CD14-positive monocyte (primary cell): ENCODE data around the gene LGALS1. TPM values are rescaled to one million over a fixed set of nuclear protein-coding genes. Genes with fewer than 3 reads are reported as not detected.

ENCODE experiments used
- DNase-seq, 3 donors: peaks; one replicate each; pipeline ENCODE4 v3.0.0-alpha.2; 2011 to 2022
- H2AFZ ChIP-seq: 2 replicates; pipeline ENCODE4 v1.6.0; 2012; ENCODE audit warnings: mild to moderate bottlenecking, low read depth, low read length, inconsistent platforms; ENCODE audit not compliant: insufficient read depth, poor library complexity, severe bottlenecking
- H3K27ac ChIP-seq, 2 donors: 1 replicate in 1 of 2; 2 replicates in 1 of 2; pipeline ENCODE4 v1.5.1; 2012 to 2013; ENCODE audit warnings: low read length in 2 of 2, control low read depth in 1 of 2, inconsistent platforms in 1 of 2, low read depth in 1 of 2, mild to moderate bottlenecking in 1 of 2
- H3K27me3 ChIP-seq, 2 donors: one replicate each; pipeline versions ENCODE4 v1.6.0 to v1.6.1; 2011 to 2013; ENCODE audit warnings: low read length in 2 of 2; ENCODE audit not compliant: control insufficient read depth in 2 of 2, insufficient read depth in 2 of 2
- H3K36me3 ChIP-seq, 2 donors: replicated peaks in 1 of 2; 1 replicate in 1 of 2; 2 replicates in 1 of 2; pipeline versions ENCODE4 v1.5.1 to v1.6.1; 2012 to 2013; ENCODE audit warnings: low read length in 2 of 2, control low read depth in 1 of 2, inconsistent platforms in 1 of 2, mild to moderate bottlenecking in 1 of 2; ENCODE audit not compliant: insufficient read depth in 2 of 2, control insufficient read depth in 1 of 2
- H3K4me1 ChIP-seq, 2 donors: 1 replicate in 1 of 2; 2 replicates in 1 of 2; pipeline versions ENCODE4 v1.5.1 to v1.6.1; 2012 to 2013; ENCODE audit warnings: low read length in 2 of 2, control low read depth in 1 of 2, inconsistent platforms in 1 of 2, mild to moderate bottlenecking in 1 of 2, moderate library complexity in 1 of 2; ENCODE audit not compliant: insufficient read depth in 2 of 2, control insufficient read depth in 1 of 2
- H3K4me2 ChIP-seq: replicated peaks from 2 replicates; pipeline ENCODE3; 2012; ENCODE audit warnings: low read length, moderate library complexity, mild to moderate bottlenecking; ENCODE audit not compliant: poor library complexity, severe bottlenecking; ENCODE audit errors: extremely low read depth
- H3K4me3 ChIP-seq, 3 experiments: fragments of 200-600 bp in 1 of 3; sonication (generic) in 1 of 3; replicated peaks in 1 of 3; 1 replicate in 2 of 3; 2 replicates in 1 of 3; pipeline ENCODE4 v1.5.1; 2011 to 2013; ENCODE audit warnings: low read length in 3 of 3, mild to moderate bottlenecking in 3 of 3, control low read depth in 2 of 3, low read depth in 2 of 3, inconsistent platforms in 1 of 3, moderate library complexity in 1 of 3
- H3K79me2 ChIP-seq: 2 replicates; pipeline ENCODE4 v1.6.0; 2012; ENCODE audit warnings: mild to moderate bottlenecking, control low read depth, inconsistent platforms, low read length, moderate library complexity; ENCODE audit not compliant: insufficient read depth
- H3K9ac ChIP-seq: 2 replicates; pipeline ENCODE4 v1.6.0; 2017; ENCODE audit warnings: low read length, mild to moderate bottlenecking; ENCODE audit not compliant: insufficient read depth, poor library complexity, severe bottlenecking
- H3K9me3 ChIP-seq, 2 donors: replicated peaks in 1 of 2; 1 replicate in 1 of 2; 2 replicates in 1 of 2; pipeline versions ENCODE4 v1.5.1 to v1.6.1; 2012 to 2013; ENCODE audit warnings: low read length in 2 of 2, control low read depth in 1 of 2; ENCODE audit not compliant: control insufficient read depth in 1 of 2, insufficient read depth in 1 of 2
- H4K20me1 ChIP-seq: 2 replicates; pipeline ENCODE4 v1.6.0; 2012; ENCODE audit warnings: mild to moderate bottlenecking, low read length, control low read depth, moderate library complexity; ENCODE audit not compliant: insufficient read depth
- H3K27ac Mint-ChIP-seq, 7 donors: one replicate each; pipeline ENCODE4 v1.8.0; 2020; ENCODE audit warnings: mild to moderate bottlenecking in 7 of 7, mixed read lengths in 7 of 7, moderate library complexity in 6 of 7, inconsistent platforms in 2 of 7
- H3K27me3 Mint-ChIP-seq, 3 donors: one replicate each; pipeline ENCODE4 v1.8.0; 2021 to 2022; ENCODE audit warnings: low read depth in 3 of 3, mild to moderate bottlenecking in 3 of 3, mixed read lengths in 3 of 3, moderate library complexity in 3 of 3, inconsistent platforms in 1 of 3
- H3K36me3 Mint-ChIP-seq, 2 donors: one replicate each; pipeline ENCODE4 v1.8.0; 2020; ENCODE audit warnings: mixed read lengths in 2 of 2, inconsistent platforms in 1 of 2, mild to moderate bottlenecking in 1 of 2
- H3K4me1 Mint-ChIP-seq: one replicate; pipeline ENCODE4 v1.8.0; 2020; ENCODE audit warnings: mild to moderate bottlenecking, mixed read lengths
- H3K4me3 Mint-ChIP-seq, 2 donors: one replicate each; pipeline ENCODE4 v1.8.0; 2020; ENCODE audit warnings: mild to moderate bottlenecking in 2 of 2, mixed read lengths in 2 of 2, moderate library complexity in 1 of 2
- H3K9me3 Mint-ChIP-seq, 7 donors: one replicate each; pipeline ENCODE4 v1.8.0; 2020 to 2022; ENCODE audit warnings: mixed read lengths in 7 of 7, mild to moderate bottlenecking in 6 of 7, moderate library complexity in 6 of 7, inconsistent platforms in 2 of 7
- CTCF ChIP-seq: fragments of 200-600 bp; IDR thresholded peaks from one replicate; pipeline ENCODE4 v1.8.0; 2022; ENCODE audit warnings: antibody characterized with exemption, mild to moderate bottlenecking
- WGBS: methylation state at CpG from one replicate; pipeline ENCODE4 v1.1.5; 2013; ENCODE audit warnings: missing lambda C conversion rate; ENCODE audit not compliant: insufficient coverage; 5-methylcytosine and 5-hydroxymethylcytosine counted together
- intact Hi-C, 2 donors: fragments of 100-400 bp; cut with micrococcal nuclease; formaldehyde crosslinking; loops; one replicate each; pipeline versions ENCODE4 v1.15.0 to v1.15.1; 2023
- polyA plus RNA-seq, 3 donors: library from polyadenylated mRNA; depleted of rRNA in 1 of 3; unstranded in 2 of 3; stranded (reverse) in 1 of 3; fragments of 300-500 nt in 2 of 3; fragments of >200 nt in 1 of 3; fragmentation: Illumina TruSeq in 2 of 3; gene quantifications; 1 replicate in 2 of 3; 2 replicates in 1 of 3; pipeline ENCODE4 v1.2.3, GENCODE V29; 2012 to 2021

The LGALS1 gene
- polyA plus RNA-seq, 3 donors = 1,719 to 2,320 (median 1,844) TPM

DNA sequence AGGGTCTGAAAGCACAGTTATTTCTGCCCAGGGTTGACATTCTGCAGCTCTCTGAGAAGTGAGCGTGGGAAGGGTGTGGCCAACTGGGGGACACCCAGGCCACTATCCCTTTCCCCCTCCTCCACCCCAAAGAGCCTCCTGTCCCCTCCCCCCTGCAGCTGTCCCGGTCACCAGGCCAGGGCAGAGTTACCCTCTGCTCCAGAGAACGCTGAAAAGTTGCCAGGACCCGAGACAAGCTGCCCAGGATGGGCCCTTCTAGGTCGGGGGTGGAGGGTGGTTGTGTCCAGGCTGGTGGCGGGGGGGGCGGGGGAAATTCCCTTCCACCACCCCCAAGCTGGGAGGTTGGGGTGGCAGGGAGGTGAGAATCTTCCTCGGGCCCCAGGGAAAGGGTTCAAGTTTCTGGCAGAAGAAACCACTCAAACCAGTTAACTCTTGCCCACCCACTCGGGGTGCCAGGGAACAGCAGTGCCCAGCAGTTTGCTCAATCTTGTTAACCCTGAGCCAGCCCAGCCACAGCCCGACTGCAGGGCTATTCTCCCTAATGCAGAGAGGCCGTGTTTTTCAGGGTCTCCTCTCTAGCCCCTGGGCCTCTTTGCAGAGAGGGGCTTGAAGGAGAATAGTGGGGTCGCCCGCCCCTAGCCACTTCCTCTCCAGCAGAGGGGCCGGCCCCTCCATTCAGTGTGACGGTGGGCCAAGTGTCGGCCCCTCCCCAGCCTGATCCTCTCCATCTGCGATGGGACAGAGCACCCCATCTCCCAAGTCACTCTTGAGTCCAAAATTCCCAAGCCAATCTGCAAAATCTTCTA, 697 bp downstream of the LGALS1 start:
- Mint-ChIP-seq H3K4me3 (peak overlapping the region; percentile 78 to 96), H3K27ac (peak overlapping the region; percentile 91 to 99 (median 95)), H3K4me1 (peaks cover 48% of the 10 kb centered on the region), H3K9me3 (no peaks in the 10 kb centered on the region), H3K27me3 (peaks cover 0 to 2% (median 2%) of the 10 kb centered on the region in 3 donors), H3K36me3 (peaks cover 13 to 33% of the 10 kb centered on the region in 2 donors)
- intact Hi-C loops = loop anchor here in 1 of 2 donors (2.0 to 10.0 kb wide), 4 partner anchors 17 to 169 kb away; partner anchors contain the start of genes ANKRD54, EIF3L, GGA1 and PDXP
- Histone ChIP-seq H3K9me3 (no peaks in the 10 kb centered on the region), H3K79me2 (peaks cover 55% of the 10 kb centered on the region), H2AFZ (peak overlapping the region; percentile 41), H3K9ac (peak overlapping the region; percentile 88), H3K36me3 (peaks cover 18 to 22% of the 10 kb centered on the region in 2 donors), H3K4me2 (peak overlapping the region; percentile 100), H3K4me3 (peak overlapping the region; percentile 62 to 98 (median 76)), H4K20me1 (peaks cover 48% of the 10 kb centered on the region), H3K4me1 (peaks cover 62 to 72% of the 10 kb centered on the region in 2 donors), H3K27ac (peak overlapping the region; percentile 80 to 91), H3K27me3 (no peaks in the 10 kb centered on the region)
- 3% methylated on average over 6 of the region's 17 CpGs for WGBS
- no peak for TF ChIP-seq CTCF
- peak in 2 of 3 donors; percentile 23 to 40 for DNase-seq

DNA sequence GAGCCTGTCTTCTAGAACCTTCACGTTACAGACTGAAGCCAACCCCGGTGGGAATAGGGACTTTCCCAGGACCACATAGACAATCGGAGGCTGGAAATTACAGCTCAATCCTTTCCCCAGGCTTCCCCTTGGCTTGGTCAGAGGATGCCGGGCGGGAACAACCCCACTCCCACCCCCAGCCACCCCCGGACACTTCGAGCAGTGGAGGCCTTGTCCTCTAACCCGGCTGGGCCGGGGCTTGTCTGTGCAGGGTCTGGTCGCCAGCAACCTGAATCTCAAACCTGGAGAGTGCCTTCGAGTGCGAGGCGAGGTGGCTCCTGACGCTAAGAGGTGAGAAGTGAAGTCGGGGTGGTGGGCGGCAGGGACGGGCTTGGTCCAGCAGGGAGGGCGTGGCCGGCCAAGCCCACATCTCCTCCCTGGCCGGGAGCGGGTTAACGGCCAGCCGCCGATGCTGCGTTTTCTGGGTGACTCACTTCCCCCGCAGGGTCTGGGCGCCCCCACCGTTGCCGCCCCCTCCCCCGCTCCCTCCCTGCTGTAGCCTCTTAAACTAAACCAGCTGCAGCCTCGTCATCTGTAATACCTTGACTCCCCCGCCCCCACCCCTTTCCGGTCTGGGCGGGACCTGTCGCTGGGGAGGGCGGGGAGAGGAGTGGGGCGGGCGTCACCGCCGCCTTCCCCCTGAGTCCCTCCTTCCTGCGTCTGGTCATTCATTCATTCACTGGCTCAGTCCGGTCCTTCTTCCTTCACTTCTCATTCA, 1.5 kb downstream of the LGALS1 start:
- intact Hi-C loops = loop anchor here in 1 of 2 donors (2.0 to 10.0 kb wide), 4 partner anchors 18 to 168 kb away; partner anchors contain the start of genes ANKRD54, EIF3L, GGA1 and PDXP
- under 1% methylated on average over 26 of the region's 42 CpGs for WGBS

More for the DNA sequence above, 1.5 kb downstream of the LGALS1 start:
- peak overlapping the region; percentile 65 for H2AFZ ChIP-seq
- peaks cover 52% of the 10 kb centered on the region for H4K20me1 ChIP-seq
- H3K9ac ChIP-seq = peak overlapping the region; percentile 88
- Mint-ChIP-seq H3K36me3 (peaks cover 13 to 33% of the 10 kb centered on the region in 2 donors), H3K27me3 (peaks cover 0 to 2% (median 0%) of the 10 kb centered on the region in 3 donors), H3K4me3 (peak overlapping the region; percentile 78 to 96), H3K4me1 (peaks cover 53% of the 10 kb centered on the region), H3K9me3 (no peaks in the 10 kb centered on the region), H3K27ac (peak overlapping the region; percentile 91 to 99 (median 95))
- DNase-seq = peak; percentile 92 to 95 (median 94)
- peak overlapping the region; percentile 100 for H3K4me2 ChIP-seq
- H3K79me2 ChIP-seq = peaks cover 55% of the 10 kb centered on the region
- TF ChIP-seq CTCF = no peak
- peaks cover 68 to 77% of the 10 kb centered on the region in 2 donors for H3K4me1 ChIP-seq
- H3K27me3 ChIP-seq = no peaks in the 10 kb centered on the region
- H3K4me3 ChIP-seq = peak overlapping the region; percentile 62 to 98 (median 76)
- H3K27ac ChIP-seq = peak overlapping the region; percentile 80 to 91
- peaks cover 18 to 22% of the 10 kb centered on the region in 2 donors for H3K36me3 ChIP-seq
- no peaks in the 10 kb centered on the region for H3K9me3 ChIP-seq
